ENCODE measurements around the gene SHISAL1.

Gene SHISAL1

DNA sequence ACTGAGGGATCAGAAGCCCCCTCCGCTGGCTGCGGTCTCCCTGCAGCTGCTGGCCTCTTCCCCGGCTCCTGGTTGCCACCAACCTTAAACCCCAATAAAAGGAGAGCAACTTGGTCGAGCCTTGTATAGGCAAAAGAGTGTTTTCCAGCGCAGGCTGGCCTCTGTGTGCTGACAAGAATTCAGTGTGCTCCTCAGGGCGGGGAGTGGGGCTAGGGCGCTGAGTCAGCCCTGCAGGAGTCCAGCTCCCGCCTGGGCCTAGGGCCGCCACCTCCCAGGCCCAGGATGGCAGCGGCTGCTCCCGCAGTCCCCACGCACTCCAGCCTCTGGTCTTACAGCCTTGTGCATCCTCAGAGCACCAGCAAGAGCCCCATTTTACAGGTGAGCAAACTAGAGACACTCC, at the start of gene SHISAL1:
TSS of gene SHISAL1 (minus strand) at position 186 of the 400 bp plus-strand sequence. CDS start 12,006 bp downstream, outside the sequence.
- DNase-seq = no peak

DNA sequence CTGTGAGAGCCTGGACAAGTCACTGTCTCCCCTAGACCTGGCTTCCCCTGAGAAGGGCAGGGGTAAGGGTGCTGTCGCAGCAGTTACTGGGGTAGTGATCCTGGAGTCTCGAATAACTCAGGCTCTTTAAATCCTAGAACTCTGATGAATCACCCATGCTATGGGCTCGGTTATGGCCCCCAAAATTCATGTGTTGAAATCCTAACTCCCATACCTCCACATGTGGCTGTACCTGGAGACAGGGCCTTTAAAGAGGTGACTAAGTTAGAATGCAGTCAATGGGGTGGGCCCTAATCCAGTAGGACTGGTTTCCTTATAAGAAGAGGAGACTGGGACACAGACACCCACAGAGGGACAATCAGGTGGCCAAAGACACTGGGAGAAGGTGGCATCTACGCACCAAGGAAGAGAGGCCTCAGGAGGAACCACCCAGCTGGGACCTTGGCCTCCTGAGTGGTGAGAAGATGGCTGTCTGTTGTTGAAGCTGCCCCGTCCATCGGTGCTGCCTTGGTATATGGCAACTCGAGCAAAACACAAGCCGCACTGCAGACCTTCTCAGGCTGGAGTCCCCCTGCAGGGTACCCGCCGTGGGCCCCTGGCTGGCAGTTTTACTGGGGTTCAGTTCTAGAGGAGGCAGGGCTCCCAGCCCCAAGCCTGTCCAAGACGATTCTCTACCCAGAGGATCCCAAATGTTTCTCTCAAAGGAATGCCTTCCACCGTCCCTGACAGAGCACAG, 48.8 kb upstream of the SHISAL1 start:
- no peak for DNase-seq

DNA sequence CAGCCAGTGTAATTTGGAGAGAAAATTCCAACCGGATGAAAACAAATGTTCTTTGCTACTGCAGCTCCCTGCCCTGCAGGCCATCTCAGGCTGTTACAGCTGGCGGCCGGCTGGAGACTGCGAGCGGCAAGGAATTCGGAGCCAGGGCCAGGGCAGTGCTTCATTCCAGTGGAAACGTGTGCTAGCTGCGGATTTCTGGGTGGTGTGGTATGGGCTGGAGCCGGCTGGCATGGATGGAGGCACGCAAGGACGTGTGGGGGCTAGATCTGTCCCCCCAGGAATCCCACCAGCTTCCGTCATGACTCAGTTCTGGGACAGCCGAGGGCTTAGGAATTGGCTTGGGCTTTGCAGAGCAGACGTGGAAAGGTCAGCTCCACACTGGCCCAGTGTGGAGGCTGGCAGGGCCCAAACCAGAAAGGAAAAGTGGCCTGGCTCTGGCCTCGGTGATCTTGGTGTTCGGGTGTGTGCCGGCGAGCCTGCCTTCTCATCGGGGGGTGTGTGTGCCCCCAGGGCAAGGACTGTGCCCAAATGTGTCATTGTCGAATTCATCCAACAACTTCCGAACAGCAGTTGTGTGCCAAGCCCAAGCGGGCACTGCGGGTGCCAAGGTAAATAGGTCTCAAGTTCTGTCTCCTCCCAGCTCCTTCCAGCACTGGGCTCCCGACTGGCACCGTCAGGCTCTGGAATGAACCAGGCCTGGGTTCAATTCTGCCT, 48.1 kb upstream of the SHISAL1 start:
- no peak for DNase-seq

DNA sequence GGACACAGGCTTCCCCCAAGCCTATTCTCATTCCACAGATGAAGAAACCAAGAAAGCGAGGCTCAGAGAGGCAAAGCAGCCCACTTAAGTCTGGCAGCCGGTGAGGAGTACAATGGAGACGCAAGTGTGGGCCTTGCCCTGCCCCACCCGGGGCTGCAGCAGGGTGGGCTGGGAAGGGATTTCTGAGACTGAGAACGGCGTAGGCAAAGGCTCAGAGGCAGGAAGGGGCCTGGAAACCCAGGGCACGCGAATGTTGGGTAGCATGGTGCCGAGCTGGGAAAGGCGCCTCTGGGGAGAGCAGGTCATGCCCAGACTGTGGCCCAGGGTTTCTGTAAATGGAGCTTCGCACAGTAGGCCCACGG, 47.5 kb upstream of the SHISAL1 start:
- DNase-seq = no peak

DNA sequence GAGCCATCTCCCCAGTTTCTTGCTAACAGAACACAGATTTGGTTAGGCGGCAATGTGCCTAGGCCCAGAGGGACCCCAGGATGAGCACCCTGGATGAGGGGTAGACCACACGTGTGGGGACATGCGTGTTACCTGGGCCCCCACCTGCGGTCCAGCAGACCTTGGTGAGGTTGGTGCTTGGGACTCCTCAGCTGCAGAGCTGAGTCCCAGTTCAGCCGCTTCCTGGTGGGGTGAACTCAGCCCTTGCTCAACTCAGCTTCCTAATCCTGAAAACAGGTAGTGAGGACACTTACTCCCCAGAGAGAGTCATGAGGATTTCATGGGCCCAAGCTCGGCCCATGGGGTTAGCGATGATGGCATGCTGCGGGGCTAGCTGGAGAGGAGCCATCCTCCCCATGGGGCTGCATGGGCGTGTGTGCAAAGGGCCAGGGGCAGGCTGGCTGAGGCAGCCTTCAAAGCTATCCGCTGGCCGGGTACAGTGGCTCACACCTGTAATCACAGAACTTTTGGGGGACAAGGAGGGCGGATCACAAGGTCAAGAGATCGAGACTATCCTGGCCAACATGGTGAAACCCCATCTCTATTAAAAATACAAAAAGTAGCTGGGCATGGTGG, 46.9 kb upstream of the SHISAL1 start:
- DNase-seq = no peak

DNA sequence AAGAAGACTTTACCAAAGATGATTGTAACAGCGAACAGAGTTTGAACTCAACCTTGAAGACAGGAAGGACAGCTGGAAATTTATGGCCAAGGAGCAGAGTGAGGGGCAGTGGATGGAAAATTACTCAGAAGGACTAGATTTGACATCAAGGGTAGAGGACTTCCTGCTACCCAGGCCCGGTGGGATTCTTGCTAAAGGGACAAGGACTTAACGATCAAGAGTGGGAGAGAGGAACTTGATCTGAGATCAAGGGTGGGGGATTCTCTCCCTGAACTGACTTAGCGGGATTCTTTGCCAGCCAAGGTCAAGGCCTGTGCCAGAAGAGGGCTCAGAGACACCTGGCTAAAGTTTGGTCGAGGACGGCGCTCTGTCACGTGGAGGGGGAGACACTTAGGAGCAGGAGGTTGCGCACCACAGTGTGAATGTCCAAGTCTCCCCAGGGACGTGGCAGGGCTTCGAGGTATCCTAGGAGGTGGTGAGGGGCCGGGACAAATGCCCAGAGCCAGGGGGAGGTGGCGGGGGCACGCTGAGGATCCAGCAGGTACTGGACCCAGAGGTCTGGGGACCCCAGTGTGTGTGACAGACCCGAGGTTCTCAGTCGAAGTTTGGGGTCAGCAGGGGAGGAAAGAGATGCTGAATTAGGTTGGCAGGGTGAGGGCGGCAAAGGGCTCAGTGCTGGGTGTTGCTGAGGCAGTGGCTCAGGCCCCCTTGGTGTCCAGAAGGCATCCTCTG, 46.1 kb upstream of the SHISAL1 start:
- DNase-seq = no peak

DNA sequence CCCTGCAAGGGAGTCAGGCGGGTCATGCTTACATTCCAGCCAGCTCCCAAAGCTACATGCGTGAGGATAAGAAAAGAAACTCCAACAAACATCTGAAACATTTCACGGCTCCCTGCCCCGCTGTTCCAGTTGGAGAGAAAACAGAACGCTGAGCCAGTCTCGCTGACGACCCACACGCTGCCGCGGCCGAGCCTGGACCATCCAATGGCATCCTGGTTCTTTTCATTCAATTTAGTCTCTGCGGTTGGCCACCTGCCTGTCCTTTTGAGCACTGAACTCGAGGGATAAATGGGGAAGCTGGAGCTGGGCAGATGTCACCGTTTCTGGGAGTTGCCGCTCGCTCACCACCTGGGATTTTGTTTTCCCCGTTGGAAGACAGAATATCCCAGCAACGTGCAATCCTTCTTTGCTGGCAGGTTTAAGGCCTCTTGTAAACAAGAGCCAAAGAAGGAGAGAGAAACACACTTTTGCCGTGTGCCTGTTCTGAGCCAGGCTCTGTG, 45.3 kb upstream of the SHISAL1 start:
- DNase-seq = no peak

DNA sequence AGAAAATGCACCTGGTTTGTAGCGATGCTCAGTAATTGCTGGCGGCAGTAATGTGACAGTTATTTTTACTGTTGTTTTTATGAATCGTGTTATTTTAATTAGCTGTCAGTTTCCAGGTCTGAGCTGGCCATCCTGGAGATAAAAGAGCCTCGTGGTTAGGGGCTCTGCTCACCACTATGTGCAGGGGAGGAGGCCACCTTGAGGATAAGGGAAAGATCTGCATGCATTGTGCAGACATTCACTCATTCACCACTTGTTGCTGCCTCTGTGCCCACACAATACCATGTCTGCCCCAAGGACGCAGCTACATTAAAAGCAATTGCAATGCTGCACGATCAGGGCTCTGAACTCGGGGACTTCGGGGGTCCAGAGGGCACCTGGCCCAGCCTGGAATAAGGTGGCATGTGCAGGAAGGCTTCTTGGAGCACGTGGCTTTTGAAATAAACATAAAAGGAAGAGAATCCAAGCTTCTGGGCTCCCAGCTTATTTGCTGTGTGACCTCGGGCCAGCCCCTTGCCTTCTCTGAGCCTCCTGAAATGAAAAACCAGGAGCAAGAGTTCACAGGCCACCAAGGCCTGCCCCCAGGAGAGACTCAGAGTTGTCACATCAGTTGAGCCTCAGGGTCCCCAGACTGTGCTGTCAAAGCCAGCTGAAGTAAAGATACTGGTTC, 44.7 kb upstream of the SHISAL1 start:
- no peak for DNase-seq

DNA sequence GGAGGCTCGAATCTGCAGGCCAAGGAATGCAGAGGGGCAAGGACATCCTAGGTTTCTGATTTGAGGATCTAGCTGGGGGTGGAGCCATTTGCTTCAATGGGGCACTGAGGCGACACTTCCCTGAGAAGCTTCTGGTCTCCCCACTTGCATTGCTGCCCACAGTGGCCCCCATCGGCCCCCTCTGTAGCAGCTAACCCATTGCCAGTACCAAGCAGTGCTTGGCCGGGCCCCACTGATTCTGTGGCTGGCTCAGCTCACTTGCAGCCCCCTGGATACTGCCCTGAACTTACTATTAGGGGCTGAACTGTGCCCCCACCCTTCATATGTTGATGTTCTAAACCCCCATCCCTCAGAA, 42.9 kb upstream of the SHISAL1 start:
- no peak for DNase-seq

DNA sequence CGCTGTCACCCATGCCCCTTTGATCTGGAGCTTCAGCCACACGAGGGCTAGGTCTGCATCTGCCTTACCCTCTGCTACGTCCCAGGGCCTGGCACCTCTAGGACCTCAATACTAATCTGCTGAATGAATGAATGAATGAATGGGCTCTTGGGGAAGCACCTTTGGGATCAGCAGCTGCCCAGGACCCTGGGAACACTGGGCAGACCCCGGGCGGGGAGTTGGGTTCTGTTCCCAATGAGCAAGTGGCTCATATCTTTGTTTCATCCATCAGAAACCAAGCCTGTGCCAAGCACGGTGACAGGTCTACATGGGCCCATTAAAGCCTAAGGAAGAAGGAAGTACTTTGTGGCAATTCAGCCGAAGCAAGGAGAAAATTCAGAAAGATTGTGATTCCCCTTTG, 41.5 kb upstream of the SHISAL1 start:
- no peak for DNase-seq

DNA sequence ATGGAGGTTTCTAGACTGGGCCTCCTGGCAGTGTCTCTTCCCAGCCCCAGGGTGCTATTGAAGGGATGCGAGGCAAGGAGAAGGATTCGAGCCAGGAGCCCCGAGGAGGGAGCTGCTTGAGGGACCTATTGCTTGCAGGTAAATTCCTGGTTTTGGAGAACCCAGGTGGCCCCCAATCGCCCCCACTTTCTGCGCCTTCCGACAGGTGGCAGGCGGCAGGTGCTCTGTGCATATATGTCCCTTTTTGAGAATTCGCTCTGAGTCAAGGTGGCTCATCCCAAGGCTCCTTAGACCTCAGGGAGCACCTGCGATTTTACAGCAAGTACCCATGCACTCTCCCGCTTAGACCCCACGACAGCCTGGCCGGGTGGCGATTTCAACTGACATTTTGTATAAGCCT, 40.3 kb upstream of the SHISAL1 start:
- no peak for DNase-seq

DNA sequence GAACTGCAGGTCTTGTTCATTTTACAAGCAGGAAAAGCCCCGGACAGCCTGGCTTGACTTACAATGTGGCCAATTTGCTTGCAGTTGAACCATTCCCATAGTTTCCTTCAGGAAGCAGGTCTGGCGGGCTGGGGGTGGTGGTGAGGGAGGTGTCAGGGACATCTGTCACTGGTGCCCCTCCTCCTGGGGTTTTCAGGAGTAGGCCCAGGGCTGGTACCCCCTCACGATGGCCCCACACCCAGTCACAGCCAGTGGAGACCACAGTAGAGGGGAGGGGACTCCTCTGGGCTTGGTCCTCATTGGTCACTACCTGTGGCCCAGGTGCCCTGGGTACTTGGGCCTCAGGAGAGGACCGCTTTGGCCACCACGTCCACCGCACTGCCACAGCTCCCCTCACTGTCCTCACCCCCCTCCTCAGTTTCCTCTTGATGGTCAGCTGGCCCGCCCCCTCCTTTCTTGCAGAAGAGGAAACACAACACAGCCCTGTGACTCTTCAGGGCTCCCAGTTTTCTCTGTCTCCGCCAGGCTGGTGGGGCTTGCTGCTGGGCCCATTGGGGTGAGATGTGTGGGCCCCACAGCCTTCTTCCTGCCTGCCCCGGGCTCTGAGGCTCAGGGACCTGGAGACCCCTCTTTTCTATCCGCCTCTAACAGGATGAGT, 39.8 kb upstream of the SHISAL1 start:
- no peak for DNase-seq

DNA sequence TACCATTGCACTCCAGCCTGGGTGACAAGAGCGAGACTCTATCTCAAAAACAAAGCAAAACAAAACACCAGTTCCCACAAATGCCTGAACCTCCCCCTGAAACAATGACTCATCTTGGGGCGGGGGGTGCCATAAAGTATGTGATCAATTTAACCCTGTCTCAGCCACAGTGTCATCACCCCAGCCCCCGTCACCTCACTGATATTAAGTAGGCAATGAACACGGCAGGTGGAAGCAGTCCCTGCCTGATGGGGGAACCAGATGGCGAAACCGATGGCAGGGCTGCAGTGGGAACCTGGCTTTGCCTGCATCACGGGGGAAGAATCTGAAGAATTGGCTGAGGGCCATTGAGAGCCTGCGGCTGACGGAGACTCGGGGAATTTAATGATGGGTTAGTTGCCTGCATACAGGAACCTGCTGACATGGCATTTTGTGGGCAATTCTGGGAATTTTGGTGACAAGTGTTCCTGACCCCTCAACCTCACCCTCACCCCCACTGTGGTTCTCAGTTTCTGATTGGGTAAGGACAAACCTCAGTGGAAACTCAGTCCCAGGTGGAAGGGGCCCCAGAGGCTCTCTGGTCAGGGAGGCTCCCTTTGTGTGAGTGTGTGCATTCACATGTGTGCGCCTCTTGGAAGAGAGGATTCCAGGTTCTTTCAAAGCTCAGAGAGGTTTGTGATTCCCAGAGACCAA, 39.1 kb upstream of the SHISAL1 start:
- peak; percentile 72 for DNase-seq

DNA sequence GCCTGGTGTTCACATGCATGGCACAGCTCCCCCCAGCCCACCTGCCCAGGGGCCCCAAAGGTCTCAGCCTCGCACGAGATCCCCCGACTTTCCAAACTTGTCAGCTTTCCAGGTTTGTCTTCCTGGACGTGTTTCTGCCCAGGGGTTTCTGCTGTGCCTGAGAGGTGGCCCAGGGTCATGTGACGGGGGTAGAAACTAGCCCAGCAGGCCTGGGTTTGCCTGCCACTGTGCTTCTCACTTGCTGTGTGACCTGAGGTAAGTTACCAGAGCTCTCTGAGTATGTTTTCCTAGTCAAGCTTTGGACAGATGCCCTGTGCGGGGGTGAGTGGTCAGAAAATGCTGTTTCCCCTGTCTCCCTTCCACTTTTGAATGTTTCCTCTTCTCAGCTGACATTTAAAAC, 38.3 kb upstream of the SHISAL1 start:
- no peak for DNase-seq

DNA sequence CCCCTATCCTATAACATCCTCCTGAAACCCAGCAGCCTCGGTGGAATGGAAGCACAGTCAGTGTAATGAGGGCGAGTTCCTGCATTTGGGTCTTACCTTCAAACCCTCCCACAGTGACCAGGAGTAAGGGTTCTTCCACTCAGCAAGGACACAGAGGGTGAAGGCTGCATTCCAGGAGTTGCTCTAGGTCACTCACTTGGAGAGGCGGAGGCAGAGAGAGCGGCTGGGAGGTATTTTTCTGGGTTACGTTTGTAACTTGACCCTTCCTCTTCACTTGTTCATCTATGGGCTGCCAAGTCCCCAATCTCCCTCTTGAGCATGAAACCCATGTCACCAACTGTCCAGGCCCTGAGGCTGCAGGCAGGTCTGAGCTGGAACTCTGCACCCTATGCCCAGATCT, 36.8 kb upstream of the SHISAL1 start:
- no peak for DNase-seq

DNA sequence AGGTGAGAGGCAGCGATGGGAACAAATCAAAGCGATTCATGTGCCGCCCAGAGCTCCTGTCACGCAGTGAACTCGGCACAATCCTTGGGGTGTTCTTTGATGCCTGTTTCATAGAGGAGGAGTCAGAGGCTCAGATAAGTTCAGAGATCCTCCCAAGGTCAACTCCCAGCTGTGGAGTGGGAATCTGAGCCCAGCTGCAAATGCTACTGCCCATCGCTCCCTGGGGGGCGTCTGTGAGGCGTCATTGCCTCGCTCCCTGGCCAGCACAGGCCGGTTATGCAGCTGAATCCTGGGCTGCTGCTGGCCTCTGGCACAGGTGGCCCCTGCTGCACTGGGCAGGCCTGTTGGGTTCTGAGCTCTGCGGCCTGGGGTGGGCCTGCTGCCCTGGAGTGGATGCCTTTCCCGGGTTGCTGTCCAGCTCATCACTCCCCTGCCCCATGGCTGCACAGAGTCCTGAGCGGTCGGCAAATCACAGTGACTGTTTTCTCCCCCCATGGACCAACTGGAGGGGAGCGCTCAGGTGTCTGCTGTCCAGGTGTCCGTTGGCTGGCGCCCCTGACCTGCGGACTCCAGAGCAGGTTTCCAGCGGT, 36.3 kb upstream of the SHISAL1 start:
- DNase-seq = no peak

DNA sequence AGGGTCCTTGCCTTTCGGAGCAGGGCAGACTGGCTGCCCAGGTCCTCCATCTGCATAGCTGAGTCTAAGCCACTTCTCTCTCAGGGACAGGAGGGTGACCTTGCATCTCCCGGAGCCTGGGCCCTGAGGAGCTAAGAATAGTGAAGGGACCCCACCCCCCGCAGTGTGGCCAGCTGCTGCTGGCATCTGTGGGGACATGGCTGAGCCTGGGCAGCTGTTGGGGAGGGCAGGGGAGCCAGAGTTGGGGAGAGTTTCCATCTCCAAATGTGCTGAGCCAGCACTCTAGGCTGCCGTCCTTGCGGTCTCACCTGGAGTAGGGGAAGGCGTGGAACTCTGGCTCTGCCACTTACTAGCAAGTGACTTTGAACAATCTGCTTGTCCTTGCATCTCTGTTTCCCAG, 34.8 kb upstream of the SHISAL1 start:
- DNase-seq = no peak

DNA sequence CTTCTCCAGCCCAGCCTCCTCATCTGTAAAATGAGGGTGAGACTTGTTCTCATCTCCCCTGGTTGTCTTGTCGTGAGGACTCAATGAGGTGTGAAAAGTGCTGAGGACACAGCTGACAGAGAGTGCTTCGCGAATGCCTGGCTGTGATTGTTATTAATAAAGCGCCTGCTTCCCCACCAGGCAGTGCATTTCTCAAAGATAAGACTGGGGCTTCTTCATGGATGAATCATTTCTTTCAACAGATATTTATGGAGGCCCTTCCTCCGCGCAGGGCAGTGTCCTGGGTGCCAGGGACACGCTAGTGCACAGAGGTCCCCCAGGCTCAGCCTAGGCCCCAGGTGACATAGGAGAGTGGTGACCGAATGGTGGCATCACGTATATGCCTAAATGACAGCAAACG, 34.3 kb upstream of the SHISAL1 start:
- DNase-seq = no peak

DNA sequence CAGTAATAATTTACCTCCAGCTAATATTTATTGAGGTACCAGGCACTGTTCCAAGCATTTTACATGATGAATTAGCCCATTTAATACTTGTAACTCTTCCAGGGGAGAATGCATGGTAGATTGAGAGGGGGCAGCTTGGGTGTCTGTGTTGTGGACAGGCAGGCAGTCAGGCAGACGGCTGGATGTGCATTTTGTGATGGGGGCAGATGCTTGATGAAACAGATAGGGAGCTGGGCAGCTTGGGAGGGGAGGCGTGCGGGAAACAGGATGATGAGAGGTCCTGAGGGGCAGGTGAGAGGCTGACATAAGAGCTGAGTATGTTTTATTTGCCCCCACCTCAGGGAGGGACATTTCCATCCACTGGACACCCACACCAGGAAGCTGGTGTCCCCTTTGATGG, 33.1 kb upstream of the SHISAL1 start:
- no peak for DNase-seq

DNA sequence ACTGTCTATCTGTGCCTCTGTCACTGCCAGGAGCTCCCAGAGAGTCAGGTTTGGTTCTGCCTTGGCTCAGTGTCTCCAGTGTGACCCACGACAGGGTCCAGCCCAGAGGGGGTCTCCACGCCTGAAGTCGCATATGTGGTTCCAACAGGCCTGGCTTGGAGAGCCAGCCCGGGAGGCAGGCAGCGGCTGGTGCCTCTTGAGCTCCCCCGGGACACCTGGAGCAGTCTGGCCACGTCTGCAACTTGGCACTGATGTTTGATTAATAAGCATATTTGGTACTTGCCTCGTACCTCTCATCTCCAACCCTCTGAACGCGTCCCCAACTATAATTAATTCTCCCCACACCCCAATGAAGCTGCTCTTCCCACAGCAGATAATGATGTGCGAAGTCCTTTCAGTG, 31.7 kb upstream of the SHISAL1 start:
- no peak for DNase-seq

DNA sequence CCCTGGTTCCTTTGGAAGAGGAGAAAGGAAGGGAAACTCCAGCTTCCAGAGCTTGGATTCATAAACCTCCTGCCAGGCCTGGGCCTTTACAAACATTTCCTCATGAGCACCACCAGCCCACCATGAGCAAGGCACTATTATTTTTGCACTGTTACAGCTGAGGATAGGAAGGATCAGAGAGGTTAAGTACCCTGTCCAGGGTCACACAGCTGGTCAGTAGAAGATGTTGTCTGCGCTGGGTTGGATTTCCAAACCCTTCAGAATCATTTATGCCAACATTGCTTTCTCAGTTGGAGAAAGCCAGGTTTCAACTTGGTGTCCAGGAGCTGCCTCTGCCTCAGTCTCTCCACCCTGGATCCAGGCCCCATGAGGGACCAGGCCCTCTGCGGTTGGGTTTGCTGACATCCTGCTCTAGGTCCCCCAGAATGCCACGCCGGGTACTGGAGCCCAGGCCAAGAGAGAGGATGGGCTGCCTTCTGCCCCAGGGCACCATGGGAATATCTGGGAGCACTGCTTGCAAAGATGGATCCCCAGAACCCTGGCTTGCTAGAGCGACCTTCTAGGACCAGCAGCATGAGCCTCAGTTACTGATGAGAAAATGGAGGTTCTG, 29.7 kb upstream of the SHISAL1 start:
- DNase-seq = no peak
